Parathyroid adenoma (tissue), 2 donors: ENCODE measurements around the gene RASA3.

Experiments used
- H2AFZ ChIP-seq: fragments of 300-600 bp; sonication (generic); one replicate; pipeline ENCODE4 v1.7.0; 2017; ENCODE audit warnings: antibody characterized with exemption, mild to moderate bottlenecking
- H3K27ac ChIP-seq: fragments of 300-600 bp; sonication (generic); one replicate; pipeline ENCODE4 v1.7.0; 2017
- H3K27me3 ChIP-seq: fragments of 300-600 bp; sonication (generic); one replicate; pipeline ENCODE4 v1.7.0; 2017; ENCODE audit warnings: low read length; ENCODE audit not compliant: control insufficient read depth, insufficient read depth
- H3K36me3 ChIP-seq: fragments of 300-600 bp; sonication (generic); one replicate; pipeline ENCODE4 v1.7.0; 2017; ENCODE audit warnings: low read length; ENCODE audit not compliant: control insufficient read depth, insufficient read depth
- H3K4me1 ChIP-seq: fragments of 300-600 bp; sonication (generic); one replicate; pipeline ENCODE4 v1.7.0; 2017; ENCODE audit warnings: control low read depth
- H3K4me2 ChIP-seq: fragments of 300-600 bp; sonication (generic); one replicate; pipeline ENCODE4 v1.7.0; 2017; ENCODE audit warnings: low read length
- H3K4me3 ChIP-seq: fragments of 300-600 bp; sonication (generic); one replicate; pipeline ENCODE4 v1.7.0; 2017; ENCODE audit warnings: low read depth, low read length
- H3K79me2 ChIP-seq: fragments of 300-600 bp; sonication (generic); one replicate; pipeline ENCODE4 v1.7.0; 2017; ENCODE audit warnings: control low read depth
- H3K9ac ChIP-seq: fragments of 300-600 bp; sonication (generic); one replicate; pipeline ENCODE4 v1.7.0; 2017; ENCODE audit warnings: mild to moderate bottlenecking
- H3K9me3 ChIP-seq: fragments of 300-600 bp; sonication (generic); one replicate; pipeline ENCODE4 v1.7.0; 2017; ENCODE audit warnings: low read length; ENCODE audit not compliant: control insufficient read depth
- CTCF ChIP-seq: fragments of 300-600 bp; sonication (generic); IDR thresholded peaks from one replicate; pipeline ENCODE4 v1.7.0; 2017; ENCODE audit warnings: antibody characterized with exemption, mild to moderate bottlenecking
- donor health status: primary hyperparathyroidism.

RASA3 gene

GRCh38 chr13:113945857-113946408 lies 186.5 kb downstream of the RASA3 start:
- no peaks in the 10 kb centered on the region for H3K79me2 ChIP-seq
- H3K27me3 ChIP-seq, result no peaks in the 10 kb centered on the region
- no peaks in the 10 kb centered on the region for H3K36me3 ChIP-seq
- no peaks in the 10 kb centered on the region for H3K9me3 ChIP-seq
- no peaks in the 10 kb centered on the region for H3K4me1 ChIP-seq
- no peak for TF ChIP-seq CTCF
- no peak overlapping the region for H3K9ac ChIP-seq
- H2AFZ ChIP-seq, result no peak overlapping the region
- no peak overlapping the region for H3K4me3 ChIP-seq
- no peak overlapping the region for H3K27ac ChIP-seq
- H3K4me2 ChIP-seq, result no peak overlapping the region

GRCh38 chr13:113943821-113944565 lies 188.4 kb downstream of the RASA3 start:
- Histone ChIP-seq H3K27me3 (no peaks in the 10 kb centered on the region), H3K4me1 (no peaks in the 10 kb centered on the region), H3K9ac (no peak overlapping the region), H3K4me3 (no peak overlapping the region), H3K36me3 (no peaks in the 10 kb centered on the region), H2AFZ (no peak overlapping the region), H3K27ac (no peak overlapping the region), H3K9me3 (no peaks in the 10 kb centered on the region), H3K4me2 (no peak overlapping the region), H3K79me2 (no peaks in the 10 kb centered on the region)
- no peak for TF ChIP-seq CTCF

- no peak overlapping the region for H3K4me3 ChIP-seq
- H2AFZ ChIP-seq, result no peak overlapping the region
- H3K27ac ChIP-seq, result no peak overlapping the region
- H3K9me3 ChIP-seq, result no peaks in the 10 kb centered on the region
- no peak overlapping the region for H3K9ac ChIP-seq
- H3K4me2 ChIP-seq, result no peak overlapping the region
- H3K79me2 ChIP-seq, result no peaks in the 10 kb centered on the region
- no peaks in the 10 kb centered on the region for H3K27me3 ChIP-seq
- no peaks in the 10 kb centered on the region for H3K36me3 ChIP-seq
- H3K4me1 ChIP-seq, result no peaks in the 10 kb centered on the region
- TF ChIP-seq CTCF, result no peak
Measured at GRCh38 chr13:113942591-113943103, 189.8 kb downstream of the RASA3 start.

- no peak overlapping the region for H3K9ac ChIP-seq
- H3K4me2 ChIP-seq, result no peak overlapping the region
- TF ChIP-seq CTCF, result no peak
- H3K4me1 ChIP-seq, result no peaks in the 10 kb centered on the region
- no peaks in the 10 kb centered on the region for H3K79me2 ChIP-seq
- no peaks in the 10 kb centered on the region for H3K9me3 ChIP-seq
- no peaks in the 10 kb centered on the region for H3K36me3 ChIP-seq
- no peak overlapping the region for H3K4me3 ChIP-seq
- H3K27ac ChIP-seq, result no peak overlapping the region
- H3K27me3 ChIP-seq, result no peaks in the 10 kb centered on the region
- H2AFZ ChIP-seq, result no peak overlapping the region
Measured at GRCh38 chr13:113941571-113942191, 190.7 kb downstream of the RASA3 start.
